ENCODE data around the gene GRIK4.

Gene GRIK4

DNA sequence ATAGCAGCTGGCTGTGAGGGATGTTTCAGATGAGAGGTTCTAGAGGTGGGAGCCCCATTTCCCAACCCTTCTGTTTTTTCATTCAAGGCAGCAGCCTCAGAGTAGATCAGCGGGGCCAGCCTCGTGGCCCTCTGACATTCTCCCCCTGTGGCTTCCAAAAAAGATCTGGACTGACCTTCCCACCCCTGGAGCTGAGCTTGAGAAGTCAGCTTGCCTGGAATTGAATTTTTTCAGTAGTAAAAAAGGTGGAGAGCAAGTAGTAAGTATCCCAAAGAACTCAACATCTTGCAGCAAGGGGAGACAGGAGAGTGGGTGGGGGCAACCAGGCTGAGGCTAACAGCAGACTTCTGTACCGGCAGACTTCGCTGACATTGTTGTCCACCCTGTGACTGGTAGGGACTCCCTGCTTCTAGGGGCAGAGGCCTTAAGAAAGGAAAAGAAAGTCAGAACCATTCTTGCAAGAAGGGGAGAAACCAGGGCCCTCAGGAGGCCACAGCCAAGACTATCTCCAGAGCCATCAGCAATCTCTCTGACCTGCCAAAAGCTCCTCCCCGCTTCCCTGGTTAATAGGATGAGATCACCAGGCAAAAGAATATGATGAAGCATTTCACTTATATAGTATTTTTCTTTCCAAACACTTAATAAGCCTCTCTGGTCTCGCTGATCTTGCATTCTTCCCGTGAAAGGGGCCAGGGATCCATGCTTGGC, 2.0 kb upstream of the GRIK4 start:
- no peak for DNase-seq (ENCODE audit: low spot score)

- no peak for DNase-seq (ENCODE audit: low spot score)
Measured at GRCh38 chr11:120510406-120511115, 987 bp upstream of the GRIK4 start.

DNA sequence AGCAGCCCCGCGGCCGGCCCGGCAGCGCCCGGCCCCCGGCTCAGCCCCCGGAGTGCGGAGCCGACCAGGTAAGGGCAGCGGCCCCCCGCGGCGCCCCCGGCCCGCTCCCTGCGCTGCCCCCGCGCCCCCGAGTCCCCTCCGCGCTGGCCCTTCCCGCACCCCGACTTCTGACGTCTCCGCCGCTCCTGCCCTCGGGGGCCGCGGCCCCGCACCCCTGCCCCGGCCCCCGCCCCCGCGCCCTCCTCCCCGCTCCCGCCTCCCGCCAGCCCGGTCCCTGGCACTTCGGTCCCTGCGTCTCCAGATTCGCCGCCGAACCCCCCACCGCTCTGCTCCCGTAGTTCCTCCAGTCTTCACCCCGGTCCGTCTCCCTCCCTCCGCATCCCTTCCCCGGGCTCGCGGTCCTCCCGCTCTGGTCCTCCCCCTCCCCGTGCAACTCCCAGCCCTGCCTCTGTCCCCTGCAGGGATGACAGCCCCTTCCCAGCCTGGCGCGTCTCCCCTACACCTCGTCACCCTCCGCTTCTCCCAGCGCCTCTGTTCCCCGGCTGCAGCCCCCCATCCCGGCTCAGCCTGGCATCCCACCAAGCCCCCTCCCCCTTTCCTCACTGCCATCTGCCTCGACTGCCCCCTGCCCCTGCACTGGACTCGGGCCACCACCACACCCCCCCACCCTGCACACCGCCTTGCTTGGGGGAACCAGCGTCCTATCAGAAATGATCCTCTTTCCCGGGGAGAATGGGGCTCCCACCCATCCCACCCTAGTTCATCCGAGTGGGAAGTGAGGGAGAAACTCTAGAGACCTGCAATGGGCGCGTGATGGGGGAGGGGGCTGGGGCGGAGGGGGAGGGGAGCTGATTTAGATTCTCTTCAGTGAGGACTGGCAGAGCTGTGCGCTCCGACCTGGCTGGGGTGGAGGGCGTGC, 531 bp downstream of the GRIK4 start:
- no peak for DNase-seq (ENCODE audit: low spot score)

- no peak for DNase-seq (ENCODE audit: low spot score)
Measured at GRCh38 chr11:120512739-120513435, 1.3 kb downstream of the GRIK4 start.

GRCh38 chr11:120513436-120514315, 2.1 kb downstream of the GRIK4 start:
- no peak for DNase-seq (ENCODE audit: low spot score)

DNA sequence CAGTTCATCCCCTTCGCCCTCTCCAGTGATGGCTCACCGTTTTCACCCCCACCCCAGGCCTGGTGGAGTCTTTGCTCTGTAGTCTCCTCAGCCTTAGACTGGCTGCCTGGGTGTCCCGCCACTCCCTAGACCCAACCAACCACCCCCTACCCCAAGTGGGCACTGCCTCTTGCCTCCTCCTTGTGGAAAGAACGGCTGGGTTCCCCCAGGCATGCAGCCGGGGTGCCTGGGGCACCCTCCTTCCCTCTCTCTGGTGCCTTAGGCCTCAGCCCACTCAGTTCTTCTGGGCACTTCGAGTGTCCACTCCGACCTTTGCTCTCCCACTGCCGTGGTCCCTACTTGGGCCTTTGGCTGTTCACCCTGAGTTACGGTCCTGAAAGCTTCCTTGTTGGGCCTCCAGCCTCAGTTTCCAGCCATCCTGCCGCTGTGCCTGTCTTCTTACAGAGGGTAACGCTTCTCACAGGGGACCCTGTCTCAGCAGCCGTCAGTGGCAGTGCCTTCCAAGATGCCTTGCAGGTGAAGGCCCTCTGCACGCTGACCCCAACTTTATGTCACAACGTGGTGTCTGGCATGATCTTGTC, 3.1 kb downstream of the GRIK4 start:
- no peak for DNase-seq (ENCODE audit: low spot score)

- DNase-seq (ENCODE audit: low spot score): no peak
Measured at GRCh38 chr11:120515186-120515723, 3.7 kb downstream of the GRIK4 start.

- DNase-seq (ENCODE audit: low spot score): no peak
Measured at GRCh38 chr11:120516461-120517389, 5.2 kb downstream of the GRIK4 start.

GRCh38 chr11:120517390-120517761, 5.8 kb downstream of the GRIK4 start:
- DNase-seq (ENCODE audit: low spot score): no peak

DNA sequence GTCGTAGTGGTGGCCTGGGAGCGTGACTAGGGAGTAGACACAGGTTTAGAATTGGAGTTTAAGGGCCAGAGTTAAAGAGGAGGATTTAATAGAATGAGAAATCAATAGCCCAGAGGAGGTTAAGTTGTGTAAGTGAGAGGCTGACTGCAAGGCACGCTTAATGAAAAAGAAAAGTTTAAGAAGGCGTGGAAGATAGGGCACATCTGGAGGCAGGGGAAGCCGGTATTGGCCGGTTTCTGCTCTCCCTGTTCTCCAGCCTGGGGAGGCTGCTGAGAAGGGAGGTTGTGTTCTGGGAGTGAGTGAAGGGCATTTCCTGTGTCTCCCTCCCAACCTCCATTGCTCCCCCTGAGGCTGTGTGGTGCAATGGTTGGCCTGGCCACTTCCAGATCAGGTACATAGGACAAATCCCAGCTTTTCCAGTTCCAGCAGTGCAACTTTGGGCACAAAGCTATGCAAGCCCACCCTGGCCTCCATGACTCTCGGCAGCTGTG, 6.3 kb downstream of the GRIK4 start:
- DNase-seq (ENCODE audit: low spot score): no peak

DNA sequence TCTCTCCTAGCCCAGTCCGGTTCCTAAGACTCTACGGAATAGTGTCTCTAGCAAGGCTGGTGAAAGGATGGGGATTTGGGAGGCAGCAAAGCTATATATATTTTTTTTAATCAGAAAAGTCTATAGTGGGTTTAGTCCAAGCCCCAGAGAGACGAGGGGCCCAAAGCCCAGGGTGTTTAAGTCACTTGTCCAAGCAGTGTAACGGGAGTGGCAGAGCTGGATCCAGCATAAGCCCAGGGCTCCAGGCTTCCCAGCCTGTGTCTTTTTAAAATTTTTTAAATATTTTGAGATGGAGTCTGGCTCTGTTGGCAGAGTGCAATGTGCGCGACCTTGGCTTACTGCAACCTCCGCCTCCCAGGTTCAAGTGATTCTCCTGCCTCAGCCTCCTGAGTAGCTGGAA, 6.8 kb downstream of the GRIK4 start:
- DNase-seq (ENCODE audit: low spot score): no peak

DNA sequence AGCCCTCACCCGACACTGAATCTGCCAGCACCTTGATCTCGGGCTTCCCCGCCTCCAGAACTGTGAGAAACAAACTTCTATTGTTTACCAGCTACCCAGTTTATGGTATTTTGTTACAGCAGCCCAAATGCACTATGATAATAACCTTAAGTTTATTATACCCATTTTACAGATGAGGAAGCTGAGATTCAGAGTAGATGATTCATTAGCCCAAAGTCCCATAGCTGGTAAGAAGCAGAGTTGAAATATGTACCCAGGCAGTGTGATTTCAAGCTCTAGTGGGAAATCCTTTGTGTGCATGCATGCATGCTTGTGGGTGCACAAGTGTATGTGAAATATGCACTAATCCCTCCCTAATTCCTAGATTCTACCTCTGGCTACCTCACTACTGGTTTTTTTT, 7.9 kb downstream of the GRIK4 start:
- no peak for DNase-seq (ENCODE audit: low spot score)

- no peak for DNase-seq (ENCODE audit: low spot score)
Measured at GRCh38 chr11:120520091-120520822, 8.7 kb downstream of the GRIK4 start.

- DNase-seq (ENCODE audit: low spot score): no peak
Measured at GRCh38 chr11:120521176-120521575, 9.6 kb downstream of the GRIK4 start.

GRCh38 chr11:120522021-120522420, 10.5 kb downstream of the GRIK4 start:
- DNase-seq (ENCODE audit: low spot score): no peak

GRCh38 chr11:120522736-120523135, 11.2 kb downstream of the GRIK4 start:
- DNase-seq (ENCODE audit: low spot score): no peak

- DNase-seq (ENCODE audit: low spot score): no peak
Measured at GRCh38 chr11:120523196-120523595, 11.6 kb downstream of the GRIK4 start.

- no peak for DNase-seq (ENCODE audit: low spot score)
Measured at GRCh38 chr11:120524536-120525085, 13.1 kb downstream of the GRIK4 start.
